DND-41 (cell line): ENCODE measurements around the gene ARL6IP1.

Experiments used
- ATAC-seq: fragments of 200-7000 bp; cut with Tn5 transposase; 3 replicates; pipeline ENCODE4 v1.9.1; 2021; ENCODE audit warnings: low read depth; ENCODE audit not compliant: insufficient read depth
- DNase-seq: peaks from one replicate; pipeline ENCODE4 v3.0.0-alpha.2; 2020
- H2AFZ ChIP-seq: 2 replicates; pipeline ENCODE4 v1.6.0; 2012; ENCODE audit warnings: low read depth, low read length
- H3K27ac ChIP-seq: 2 replicates; pipeline ENCODE4 v1.5.1; 2012; ENCODE audit warnings: low read length, inconsistent platforms
- H3K27me3 ChIP-seq: fragments of 200-600 bp; sonication (generic); 2 replicates; pipeline ENCODE4 v1.6.0; 2012; ENCODE audit warnings: low read length, mild to moderate bottlenecking, inconsistent platforms; ENCODE audit not compliant: insufficient read depth, poor library complexity
- H3K36me3 ChIP-seq: 2 replicates; pipeline ENCODE4 v1.5.1; 2012; ENCODE audit warnings: low read length, inconsistent platforms; ENCODE audit not compliant: insufficient read depth
- H3K4me1 ChIP-seq: 2 replicates; pipeline ENCODE4 v1.5.1; 2012; ENCODE audit warnings: mild to moderate bottlenecking, low read length; ENCODE audit not compliant: insufficient read depth
- H3K4me2 ChIP-seq: 2 replicates; pipeline ENCODE4 v1.6.0; 2012; ENCODE audit warnings: mild to moderate bottlenecking, moderate library complexity, low read length, inconsistent platforms; ENCODE audit not compliant: insufficient read depth
- H3K4me3 ChIP-seq, 2 experiments: fragments of 200-600 bp in 1 of 2; shearing (Covaris generic) in 1 of 2; 2 replicates each; pipeline ENCODE4 v1.5.1; 2012 to 2016; ENCODE audit warnings: inconsistent platforms in 2 of 2, low read length in 2 of 2, mild to moderate bottlenecking in 2 of 2, low read depth in 1 of 2, moderate library complexity in 1 of 2
- H3K79me2 ChIP-seq: 2 replicates; pipeline ENCODE4 v1.6.0; 2012; ENCODE audit warnings: low read length, inconsistent platforms; ENCODE audit not compliant: insufficient read depth
- H3K9ac ChIP-seq: 2 replicates; pipeline ENCODE4 v1.6.0; 2012; ENCODE audit warnings: low read depth, mild to moderate bottlenecking, inconsistent platforms, low read length, moderate library complexity
- H3K9me3 ChIP-seq: 2 replicates; pipeline ENCODE4 v1.5.1; 2012; ENCODE audit warnings: low read length, moderate library complexity, mild to moderate bottlenecking, inconsistent platforms; ENCODE audit not compliant: insufficient read depth, severe bottlenecking
- H4K20me1 ChIP-seq: 2 replicates; pipeline ENCODE4 v1.6.0; 2012; ENCODE audit warnings: low read length; ENCODE audit not compliant: insufficient read depth
- EZH2 ChIP-seq: IDR thresholded peaks from 3 replicates; pipeline ENCODE4 v1.6.1; 2012; ENCODE audit warnings: borderline replicate concordance, low read depth, mild to moderate bottlenecking, moderate library complexity, low read length, inconsistent platforms; ENCODE audit not compliant: severe bottlenecking
- TF ChIP-seq, protein P1 (sequence below): IDR thresholded peaks from 2 replicates; pipeline ENCODE4 v1.5.1; 2012; ENCODE audit warnings: borderline replicate concordance, low read length, moderate library complexity, mild to moderate bottlenecking; ENCODE audit not compliant: poor library complexity, severe bottlenecking; ENCODE audit errors: extremely low read depth

ARL6IP1 gene

DNA sequence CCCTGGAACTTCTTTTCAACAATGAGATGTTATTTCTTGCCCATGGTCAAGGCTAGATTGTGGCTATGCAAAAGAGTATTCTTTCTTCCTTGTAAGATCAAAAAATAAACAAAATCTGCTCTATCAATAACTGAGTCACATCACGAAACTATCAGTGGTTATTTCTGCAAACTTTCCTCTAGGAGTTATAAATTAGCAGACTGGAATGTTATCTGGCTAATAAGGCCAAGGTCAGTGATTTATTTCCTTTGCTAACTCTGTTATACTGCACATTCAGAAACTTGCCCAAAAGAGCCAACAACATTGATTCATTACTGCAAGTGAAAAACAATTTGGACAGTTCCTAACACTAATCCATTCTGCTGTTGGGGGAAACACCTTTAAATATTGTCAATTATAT is 5.0 kb downstream of the ARL6IP1 start:
- no peak overlapping the region for H3K4me3 ChIP-seq
- no peak for DNase-seq
- no peak overlapping the region for H3K4me2 ChIP-seq
- peaks cover 23% of the 10 kb centered on the region for H4K20me1 ChIP-seq
- no peak overlapping the region for H2AFZ ChIP-seq
- H3K27ac ChIP-seq: no peak overlapping the region
- H3K79me2 ChIP-seq: peaks cover 72% of the 10 kb centered on the region
- H3K4me1 ChIP-seq: peaks cover 37% of the 10 kb centered on the region
- H3K27me3 ChIP-seq: no peaks in the 10 kb centered on the region
- H3K36me3 ChIP-seq: peaks cover 80% of the 10 kb centered on the region
- no peak for ATAC-seq
- no peaks in the 10 kb centered on the region for H3K9me3 ChIP-seq
- H3K9ac ChIP-seq: no peak overlapping the region
- TF ChIP-seq EZH2: no peak
- TF ChIP-seq, protein P1, sequence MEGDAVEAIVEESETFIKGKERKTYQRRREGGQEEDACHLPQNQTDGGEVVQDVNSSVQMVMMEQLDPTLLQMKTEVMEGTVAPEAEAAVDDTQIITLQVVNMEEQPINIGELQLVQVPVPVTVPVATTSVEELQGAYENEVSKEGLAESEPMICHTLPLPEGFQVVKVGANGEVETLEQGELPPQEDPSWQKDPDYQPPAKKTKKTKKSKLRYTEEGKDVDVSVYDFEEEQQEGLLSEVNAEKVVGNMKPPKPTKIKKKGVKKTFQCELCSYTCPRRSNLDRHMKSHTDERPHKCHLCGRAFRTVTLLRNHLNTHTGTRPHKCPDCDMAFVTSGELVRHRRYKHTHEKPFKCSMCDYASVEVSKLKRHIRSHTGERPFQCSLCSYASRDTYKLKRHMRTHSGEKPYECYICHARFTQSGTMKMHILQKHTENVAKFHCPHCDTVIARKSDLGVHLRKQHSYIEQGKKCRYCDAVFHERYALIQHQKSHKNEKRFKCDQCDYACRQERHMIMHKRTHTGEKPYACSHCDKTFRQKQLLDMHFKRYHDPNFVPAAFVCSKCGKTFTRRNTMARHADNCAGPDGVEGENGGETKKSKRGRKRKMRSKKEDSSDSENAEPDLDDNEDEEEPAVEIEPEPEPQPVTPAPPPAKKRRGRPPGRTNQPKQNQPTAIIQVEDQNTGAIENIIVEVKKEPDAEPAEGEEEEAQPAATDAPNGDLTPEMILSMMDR: no peak

DNA sequence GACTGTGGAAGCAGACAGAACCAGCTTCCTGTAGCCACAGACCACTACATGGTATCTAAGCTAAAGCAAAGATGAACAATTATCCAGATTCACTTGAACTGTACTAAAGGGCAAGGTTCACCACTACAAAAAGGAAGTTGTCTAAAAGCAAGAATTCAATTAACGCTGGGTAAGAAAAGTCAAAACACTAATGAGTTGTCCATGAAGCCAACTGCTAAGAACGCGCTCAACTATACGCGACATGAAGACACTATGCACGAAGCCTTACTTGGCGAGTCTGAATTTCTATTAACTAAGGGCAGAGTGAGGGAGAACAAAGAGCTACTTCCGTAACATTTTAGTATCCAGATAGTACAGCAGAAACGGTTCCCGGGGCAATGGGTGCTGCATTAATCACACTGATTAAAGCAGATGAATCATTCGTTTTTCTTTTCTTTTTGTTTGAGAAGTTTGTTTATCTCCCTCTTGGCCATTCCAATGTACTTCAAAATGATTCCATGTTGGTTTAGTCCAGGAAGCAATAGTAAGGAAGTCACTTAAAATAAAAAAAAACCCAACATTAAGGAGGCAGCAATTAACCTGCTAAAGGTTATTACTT is 8.4 kb downstream of the ARL6IP1 start:
- peaks cover 83% of the 10 kb centered on the region for H3K36me3 ChIP-seq
- no peaks in the 10 kb centered on the region for H3K27me3 ChIP-seq
- no peak overlapping the region for H3K4me2 ChIP-seq
- H3K9me3 ChIP-seq: no peaks in the 10 kb centered on the region
- no peak overlapping the region for H3K27ac ChIP-seq
- no peak overlapping the region for H2AFZ ChIP-seq
- ATAC-seq (no peak), DNase-seq (no peak)
- TF ChIP-seq EZH2: no peak
- TF ChIP-seq, protein P1: no peak
- peaks cover 64% of the 10 kb centered on the region for H3K79me2 ChIP-seq
- peaks cover 34% of the 10 kb centered on the region for H3K4me1 ChIP-seq
- no peak overlapping the region for H3K4me3 ChIP-seq
- no peak overlapping the region for H3K9ac ChIP-seq
- peaks cover 21% of the 10 kb centered on the region for H4K20me1 ChIP-seq

DNA sequence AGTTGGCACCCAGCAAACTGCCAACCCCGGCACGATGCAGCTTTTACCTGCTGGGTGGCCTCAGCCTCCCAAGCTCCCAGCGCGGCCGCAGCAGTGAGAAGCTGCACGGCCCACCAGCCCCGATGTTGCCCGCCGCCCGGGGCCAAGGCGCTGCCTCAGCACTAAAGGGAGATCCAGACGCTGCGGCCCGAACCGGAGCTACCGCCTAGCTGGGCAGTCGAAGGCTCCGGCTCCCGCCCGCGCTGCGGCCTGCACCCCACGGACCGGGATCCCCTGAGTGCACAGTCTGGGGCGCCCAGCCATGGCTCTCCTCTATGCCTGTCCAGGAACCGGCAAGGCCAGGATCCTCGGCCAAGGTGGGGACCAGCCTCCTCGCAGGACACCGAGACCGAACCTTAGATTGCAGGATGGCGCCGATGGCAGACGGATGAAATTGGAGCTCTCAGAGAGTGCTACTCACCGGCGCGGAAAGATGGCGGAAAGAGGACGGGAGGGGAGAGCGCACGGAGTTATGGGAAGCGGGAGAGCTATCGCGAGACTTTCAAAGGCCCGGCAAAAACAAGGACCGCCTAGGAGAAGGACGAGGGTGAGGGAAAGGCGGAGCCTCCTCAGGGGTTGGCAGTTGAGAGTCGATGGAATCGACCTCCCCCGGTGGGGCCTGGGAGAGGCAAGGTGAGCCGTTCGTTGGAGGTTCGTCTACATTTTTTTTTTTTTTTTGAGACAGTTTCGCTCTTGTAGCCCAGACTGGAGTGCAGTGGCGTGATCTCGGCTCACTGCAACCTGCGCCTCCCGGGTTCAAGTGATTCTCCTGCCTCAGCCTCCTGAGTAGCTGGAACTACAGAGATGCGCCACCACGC is 11.3 kb downstream of the ARL6IP1 start, which contains the start of gene RPS15A:
Gene RPS15A (minus strand): TSS at position 485 of the 857 bp plus-strand sequence. CDS start 1,221 bp downstream, outside the sequence.
- peaks cover 86% of the 10 kb centered on the region for H3K36me3 ChIP-seq

More for the DNA sequence above, 11.3 kb downstream of the ARL6IP1 start, which contains the start of gene RPS15A:
- peak within 1 kb of the TSS; percentile 84 for H3K9ac ChIP-seq
- H3K27me3 ChIP-seq: no peaks in the 10 kb centered on the region
- H3K9me3 ChIP-seq: no peaks in the 10 kb centered on the region
- DNase-seq (peak; percentile 96), ATAC-seq (peak; percentile 98)
- peak within 1 kb of the TSS; percentile 87 for H3K27ac ChIP-seq
- peaks cover 50% of the 10 kb centered on the region for H4K20me1 ChIP-seq
- H3K4me1 ChIP-seq: peaks cover 56% of the 10 kb centered on the region
- H3K4me3 ChIP-seq: peak within 1 kb of the TSS; percentile 68 to 84
- TF ChIP-seq, protein P1: no peak
- no peak for TF ChIP-seq EZH2
- H2AFZ ChIP-seq: peak within 1 kb of the TSS; percentile 97
- peak within 1 kb of the TSS; percentile 79 for H3K4me2 ChIP-seq
- peaks cover 65% of the 10 kb centered on the region for H3K79me2 ChIP-seq
